GM19397 (cell line): ENCODE measurements around the gene VPS33B.
"Not testable (repeated sequence)": the region's sequence is repeated elsewhere in the genome, so short reads cannot be mapped to it uniquely, and the experiment has no call there.

Source experiments
- ATAC-seq: cut with Tn5 transposase; IDR thresholded peaks from one replicate; pipeline ENCODE4 v1.9.1; 2021; ENCODE audit warnings: mild to moderate bottlenecking, moderate library complexity; ENCODE audit not compliant: unreplicated experiment

Gene VPS33B

GRCh38 chr15:91032919-91033803 lies 10.8 kb upstream of the VPS33B start:
- ATAC-seq: no peak

- ATAC-seq: no peak
Observed at GRCh38 chr15:91031796-91032195, 9.4 kb upstream of the VPS33B start.

- no peak for ATAC-seq
Observed at GRCh38 chr15:91027677-91028076, 5.3 kb upstream of the VPS33B start.

GRCh38 chr15:91023720-91024119 lies 1.3 kb upstream of the VPS33B start:
- no peak for ATAC-seq

- no peak for ATAC-seq
Observed at GRCh38 chr15:91022832-91023129, 387 bp upstream of the VPS33B start.

- no peak for ATAC-seq
Observed at GRCh38 chr15:91021516-91022074, 799 bp downstream of the VPS33B start.

- ATAC-seq: no peak
Observed at GRCh38 chr15:91018158-91018557, 4.2 kb downstream of the VPS33B start.

GRCh38 chr15:91017716-91018115 lies 4.7 kb downstream of the VPS33B start:
- ATAC-seq: no peak

GRCh38 chr15:91013701-91014100 lies 8.7 kb downstream of the VPS33B start:
- ATAC-seq: not testable (repeated sequence)

- no peak for ATAC-seq
Observed at GRCh38 chr15:91007266-91007665, 15.1 kb downstream of the VPS33B start.

GRCh38 chr15:91001209-91001608 lies 21.2 kb downstream of the VPS33B start:
- ATAC-seq: no peak

GRCh38 chr15:90998737-90999136 lies 23.7 kb downstream of the VPS33B start:
- no peak for ATAC-seq

- peak; percentile 95 for ATAC-seq
Observed at GRCh38 chr15:90994417-90995311, 27.7 kb downstream of the VPS33B start, which contains the start of gene PRC1. Gene PRC1, minus strand, starts transcription at chr15:90994535. Its CDS starts 118 bp downstream, at chr15:90994417.

- peak; percentile 15 for ATAC-seq
Observed at GRCh38 chr15:90994059-90994416, 28.4 kb downstream of the VPS33B start.

- no peak for ATAC-seq
Observed at GRCh38 chr15:90991587-90992285, 30.7 kb downstream of the VPS33B start.

- no peak for ATAC-seq
Observed at GRCh38 chr15:90990446-90990845, 31.9 kb downstream of the VPS33B start.

- ATAC-seq: no peak
Observed at GRCh38 chr15:90989040-90989768, 33.2 kb downstream of the VPS33B start.

GRCh38 chr15:90988296-90988695 lies 34.1 kb downstream of the VPS33B start:
- no peak for ATAC-seq

- ATAC-seq: no peak
Observed at GRCh38 chr15:90987561-90988141, 34.7 kb downstream of the VPS33B start.
